Measurements from ENCODE around the gene ABCB10.

The ABCB10 gene

GRCh38 chr1:229590119-229590518 lies 31.6 kb upstream of the ABCB10 start:
- Histone ChIP-seq H3K18ac (ENCODE audit: low read length) (no peak overlapping the region), H3K79me2 (ENCODE audit: control insufficient read depth, insufficient read depth, low read length) (no peaks in the 10 kb centered on the region), H3K4me2 (ENCODE audit: low read length) (no peak overlapping the region), H3K56ac (ENCODE audit: low read length) (no peak overlapping the region), H2AK5ac (ENCODE audit: low read length) (no peak overlapping the region), H3K27ac (ENCODE audit: low read depth, low read length) (no peak overlapping the region), H3K4ac (ENCODE audit: low read depth, low read length) (no peak overlapping the region), H4K5ac (ENCODE audit: low read length) (no peak overlapping the region), H3K36me3 (ENCODE audit: control insufficient read depth, insufficient read depth, low read length) (peaks cover 5% of the 10 kb centered on the region), H2BK5ac (ENCODE audit: low read length) (no peak overlapping the region), H3K79me1 (ENCODE audit: low read length) (no peaks in the 10 kb centered on the region), H3K4me1 (ENCODE audit: control insufficient read depth, low read depth, low read length) (no peaks in the 10 kb centered on the region), H2BK15ac (replicated peaks; ENCODE audit: low read depth) (no peak overlapping the region), H4K8ac (ENCODE audit: low read depth, low read length) (no peak overlapping the region), H3K4me3 (ENCODE audit: low read length) (no peak overlapping the region), H2BK120ac (ENCODE audit: low read depth, low read length) (no peak overlapping the region), H3K9ac (ENCODE audit: low read length) (no peak overlapping the region), H3K27me3 (ENCODE audit: insufficient read depth, low read length, poor library complexity) (no peaks in the 10 kb centered on the region), H3K23ac (ENCODE audit: low read length) (no peak overlapping the region)
- no CpG with 5 or more reads among the region's 5 CpGs for WGBS (ENCODE audit: extremely low coverage, insufficient coverage, low lambda C conversion rate)
- no peak for DNase-seq

- H3K4me2 ChIP-seq (ENCODE audit: low read length): no peak overlapping the region
- H2BK120ac ChIP-seq (ENCODE audit: low read depth, low read length): no peak overlapping the region
- WGBS (ENCODE audit: extremely low coverage, insufficient coverage, low lambda C conversion rate): no CpG with 5 or more reads among the region's 2 CpGs
- no peak overlapping the region for H3K4ac ChIP-seq (ENCODE audit: low read depth, low read length)
- no peaks in the 10 kb centered on the region for H3K36me3 ChIP-seq (ENCODE audit: control insufficient read depth, insufficient read depth, low read length)
- no peak overlapping the region for H4K5ac ChIP-seq (ENCODE audit: low read length)
- peak; percentile 36 for DNase-seq
- no peaks in the 10 kb centered on the region for H3K79me1 ChIP-seq (ENCODE audit: low read length)
- H3K79me2 ChIP-seq (ENCODE audit: control insufficient read depth, insufficient read depth, low read length): no peaks in the 10 kb centered on the region
- no peak overlapping the region for H2AK5ac ChIP-seq (ENCODE audit: low read length)
- H2BK15ac ChIP-seq (replicated peaks; ENCODE audit: low read depth): no peak overlapping the region
- no peak overlapping the region for H3K9ac ChIP-seq (ENCODE audit: low read length)
- H3K27me3 ChIP-seq (ENCODE audit: insufficient read depth, low read length, poor library complexity): no peaks in the 10 kb centered on the region
- no peak overlapping the region for H3K27ac ChIP-seq (ENCODE audit: low read depth, low read length)
- no peak overlapping the region for H4K8ac ChIP-seq (ENCODE audit: low read depth, low read length)
- no peak overlapping the region for H2BK5ac ChIP-seq (ENCODE audit: low read length)
- H3K23ac ChIP-seq (ENCODE audit: low read length): no peak overlapping the region
- H3K56ac ChIP-seq (ENCODE audit: low read length): no peak overlapping the region
- no peaks in the 10 kb centered on the region for H3K4me1 ChIP-seq (ENCODE audit: control insufficient read depth, low read depth, low read length)
- H3K4me3 ChIP-seq (ENCODE audit: low read length): no peak overlapping the region
- no peak overlapping the region for H3K18ac ChIP-seq (ENCODE audit: low read length)
These were observed 26.8 kb upstream of the ABCB10 start for GRCh38 chr1:229585338-229585737.

- no peak overlapping the region for H2AK5ac ChIP-seq (ENCODE audit: low read length)
- H3K4ac ChIP-seq (ENCODE audit: low read depth, low read length): no peak overlapping the region
- no peaks in the 10 kb centered on the region for H3K4me1 ChIP-seq (ENCODE audit: control insufficient read depth, low read depth, low read length)
- H2BK5ac ChIP-seq (ENCODE audit: low read length): no peak overlapping the region
- H3K56ac ChIP-seq (ENCODE audit: low read length): no peak overlapping the region
- H4K5ac ChIP-seq (ENCODE audit: low read length): no peak overlapping the region
- no peak overlapping the region for H3K4me3 ChIP-seq (ENCODE audit: low read length)
- H3K27ac ChIP-seq (ENCODE audit: low read depth, low read length): no peak overlapping the region
- no peaks in the 10 kb centered on the region for H3K27me3 ChIP-seq (ENCODE audit: insufficient read depth, low read length, poor library complexity)
- H3K79me2 ChIP-seq (ENCODE audit: control insufficient read depth, insufficient read depth, low read length): no peaks in the 10 kb centered on the region
- H3K79me1 ChIP-seq (ENCODE audit: low read length): no peaks in the 10 kb centered on the region
- H3K9ac ChIP-seq (ENCODE audit: low read length): no peak overlapping the region
- no peaks in the 10 kb centered on the region for H3K36me3 ChIP-seq (ENCODE audit: control insufficient read depth, insufficient read depth, low read length)
- H3K23ac ChIP-seq (ENCODE audit: low read length): no peak overlapping the region
- no peak for DNase-seq
- H4K8ac ChIP-seq (ENCODE audit: low read depth, low read length): no peak overlapping the region
- no peak overlapping the region for H3K18ac ChIP-seq (ENCODE audit: low read length)
- H2BK120ac ChIP-seq (ENCODE audit: low read depth, low read length): no peak overlapping the region
- H2BK15ac ChIP-seq (replicated peaks; ENCODE audit: low read depth): no peak overlapping the region
- no peak overlapping the region for H3K4me2 ChIP-seq (ENCODE audit: low read length)
- WGBS (ENCODE audit: extremely low coverage, insufficient coverage, low lambda C conversion rate): no CpG with 5 or more reads among the region's 4 CpGs
These were observed 24.2 kb upstream of the ABCB10 start for GRCh38 chr1:229582715-229583114.

GRCh38 chr1:229582011-229582694 lies 23.6 kb upstream of the ABCB10 start:
- Histone ChIP-seq H3K4ac (ENCODE audit: low read depth, low read length) (no peak overlapping the region), H3K4me2 (ENCODE audit: low read length) (no peak overlapping the region), H3K27me3 (ENCODE audit: insufficient read depth, low read length, poor library complexity) (no peaks in the 10 kb centered on the region), H4K8ac (ENCODE audit: low read depth, low read length) (no peak overlapping the region), H2AK5ac (ENCODE audit: low read length) (no peak overlapping the region), H4K5ac (ENCODE audit: low read length) (no peak overlapping the region), H2BK120ac (ENCODE audit: low read depth, low read length) (no peak overlapping the region), H3K18ac (ENCODE audit: low read length) (no peak overlapping the region), H3K36me3 (ENCODE audit: control insufficient read depth, insufficient read depth, low read length) (no peaks in the 10 kb centered on the region), H3K27ac (ENCODE audit: low read depth, low read length) (no peak overlapping the region), H3K79me2 (ENCODE audit: control insufficient read depth, insufficient read depth, low read length) (no peaks in the 10 kb centered on the region), H2BK5ac (ENCODE audit: low read length) (no peak overlapping the region), H3K79me1 (ENCODE audit: low read length) (no peaks in the 10 kb centered on the region), H2BK15ac (replicated peaks; ENCODE audit: low read depth) (no peak overlapping the region), H3K56ac (ENCODE audit: low read length) (no peak overlapping the region), H3K4me1 (ENCODE audit: control insufficient read depth, low read depth, low read length) (no peaks in the 10 kb centered on the region), H3K23ac (ENCODE audit: low read length) (no peak overlapping the region), H3K9ac (ENCODE audit: low read length) (no peak overlapping the region), H3K4me3 (ENCODE audit: low read length) (no peak overlapping the region)
- DNase-seq: no peak
- WGBS (ENCODE audit: extremely low coverage, insufficient coverage, low lambda C conversion rate): no CpG with 5 or more reads among the region's 11 CpGs

GRCh38 chr1:229581485-229581884 lies 23.0 kb upstream of the ABCB10 start:
- WGBS (ENCODE audit: extremely low coverage, insufficient coverage, low lambda C conversion rate): 100% methylated on average over 2 of the region's 3 CpGs

More at GRCh38 chr1:229581485-229581884, 23.0 kb upstream of the ABCB10 start:
- no peak overlapping the region for H4K8ac ChIP-seq (ENCODE audit: low read depth, low read length)
- no peak overlapping the region for H2BK5ac ChIP-seq (ENCODE audit: low read length)
- no peak for DNase-seq
- no peak overlapping the region for H4K5ac ChIP-seq (ENCODE audit: low read length)
- H3K27ac ChIP-seq (ENCODE audit: low read depth, low read length): no peak overlapping the region
- no peaks in the 10 kb centered on the region for H3K79me2 ChIP-seq (ENCODE audit: control insufficient read depth, insufficient read depth, low read length)
- H3K18ac ChIP-seq (ENCODE audit: low read length): no peak overlapping the region
- H3K27me3 ChIP-seq (ENCODE audit: insufficient read depth, low read length, poor library complexity): no peaks in the 10 kb centered on the region
- H2BK120ac ChIP-seq (ENCODE audit: low read depth, low read length): no peak overlapping the region
- no peak overlapping the region for H3K9ac ChIP-seq (ENCODE audit: low read length)
- H3K56ac ChIP-seq (ENCODE audit: low read length): no peak overlapping the region
- H3K4me3 ChIP-seq (ENCODE audit: low read length): no peak overlapping the region
- H3K4me2 ChIP-seq (ENCODE audit: low read length): no peak overlapping the region
- H3K36me3 ChIP-seq (ENCODE audit: control insufficient read depth, insufficient read depth, low read length): no peaks in the 10 kb centered on the region
- H3K23ac ChIP-seq (ENCODE audit: low read length): no peak overlapping the region
- no peak overlapping the region for H3K4ac ChIP-seq (ENCODE audit: low read depth, low read length)
- no peaks in the 10 kb centered on the region for H3K4me1 ChIP-seq (ENCODE audit: control insufficient read depth, low read depth, low read length)
- no peak overlapping the region for H2AK5ac ChIP-seq (ENCODE audit: low read length)
- no peaks in the 10 kb centered on the region for H3K79me1 ChIP-seq (ENCODE audit: low read length)
- no peak overlapping the region for H2BK15ac ChIP-seq (replicated peaks; ENCODE audit: low read depth)
